GM19023 (cell line): ENCODE results near the gene FAXDC2.
"Not testable (repeated sequence)": the region's sequence is repeated elsewhere in the genome, so short reads cannot be mapped to it uniquely, and the experiment has no call there.

Experiments
- ATAC-seq: cut with Tn5 transposase; IDR thresholded peaks from one replicate; pipeline ENCODE4 v1.9.1; 2021; ENCODE audit warnings: mild to moderate bottlenecking, moderate library complexity; ENCODE audit not compliant: unreplicated experiment

FAXDC2 gene

GRCh38 chr5:154831451-154831850, 19.0 kb downstream of the FAXDC2 start:
- ATAC-seq = no peak

GRCh38 chr5:154830596-154830995, 19.8 kb downstream of the FAXDC2 start:
- no peak for ATAC-seq

- no peak for ATAC-seq
Measured at GRCh38 chr5:154830219-154830595, 20.2 kb downstream of the FAXDC2 start.

GRCh38 chr5:154829589-154830218, 20.7 kb downstream of the FAXDC2 start:
- ATAC-seq = no peak

- no peak for ATAC-seq
Measured at GRCh38 chr5:154829181-154829588, 21.2 kb downstream of the FAXDC2 start.

GRCh38 chr5:154824070-154824469, 26.3 kb downstream of the FAXDC2 start:
- ATAC-seq = no peak

- no peak for ATAC-seq
Measured at GRCh38 chr5:154823605-154824004, 26.8 kb downstream of the FAXDC2 start.

GRCh38 chr5:154822896-154823295, 27.5 kb downstream of the FAXDC2 start:
- not testable (repeated sequence) for ATAC-seq

GRCh38 chr5:154820383-154820782, 30.0 kb downstream of the FAXDC2 start:
- no peak for ATAC-seq

GRCh38 chr5:154819546-154819945, 30.9 kb downstream of the FAXDC2 start:
- ATAC-seq = no peak

GRCh38 chr5:154818471-154819116, 31.8 kb downstream of the FAXDC2 start:
- no peak for ATAC-seq

- ATAC-seq = no peak
Measured at GRCh38 chr5:154817815-154818214, 32.6 kb downstream of the FAXDC2 start.

GRCh38 chr5:154816891-154817492, 33.4 kb downstream of the FAXDC2 start:
- ATAC-seq = no peak

GRCh38 chr5:154815684-154816247, 34.6 kb downstream of the FAXDC2 start:
- ATAC-seq = no peak

- no peak for ATAC-seq
Measured at GRCh38 chr5:154815025-154815424, 35.4 kb downstream of the FAXDC2 start.

- no peak for ATAC-seq
Measured at GRCh38 chr5:154813736-154814135, 36.7 kb downstream of the FAXDC2 start.

GRCh38 chr5:154813158-154813557, 37.2 kb downstream of the FAXDC2 start:
- no peak for ATAC-seq

GRCh38 chr5:154811653-154812465, 38.5 kb downstream of the FAXDC2 start:
- ATAC-seq = no peak

GRCh38 chr5:154811239-154811638, 39.2 kb downstream of the FAXDC2 start:
- ATAC-seq = no peak

GRCh38 chr5:154806176-154806575, 44.2 kb downstream of the FAXDC2 start:
- ATAC-seq = no peak

- no peak for ATAC-seq
Measured at GRCh38 chr5:154802050-154802449, 48.4 kb downstream of the FAXDC2 start.
